Left ventricle myocardium inferior (tissue), 1 donor: ENCODE data around the gene TBC1D22A. TPM values are rescaled to one million over a fixed set of nuclear protein-coding genes. Genes with fewer than 3 reads are reported as not detected.

Experiments used
- DNase-seq: peaks from one replicate; pipeline ENCODE4 v3.0.0-alpha.2; 2020
- H3K27ac ChIP-seq: fragments of 200-600 bp; replicated peaks from 2 replicates; pipeline ENCODE4 v1.8.0; 2021
- H3K27me3 ChIP-seq: fragments of 200-600 bp; 2 replicates; pipeline ENCODE4 v1.8.0; 2021; ENCODE audit warnings: low read depth
- H3K36me3 ChIP-seq: fragments of 200-600 bp; 2 replicates; pipeline ENCODE4 v1.8.0; 2021
- H3K4me1 ChIP-seq: fragments of 200-600 bp; 2 replicates; pipeline ENCODE4 v1.8.0; 2021
- H3K4me3 ChIP-seq: fragments of 200-600 bp; 2 replicates; pipeline ENCODE4 v1.8.0; 2021; ENCODE audit warnings: mild to moderate bottlenecking, moderate library complexity
- H3K9me3 ChIP-seq: fragments of 200-600 bp; replicated peaks from 2 replicates; pipeline ENCODE4 v1.8.0; 2021
- CTCF ChIP-seq: fragments of 200-600 bp; IDR thresholded peaks from 2 replicates; pipeline ENCODE4 v1.8.0; 2021; ENCODE audit warnings: antibody characterized with exemption, mild to moderate bottlenecking, borderline replicate concordance
- intact Hi-C: fragments of 100-400 bp; cut with micrococcal nuclease; formaldehyde crosslinking; loops from one replicate; pipeline ENCODE4 v1.11.0; 2022
- total RNA-seq: library from RNA; stranded (reverse); fragmentation: NEBNext Ultra II Directional; extraction: Animal tissue kit (Norgen Biotek cat#: 25700); gene quantifications from one replicate; pipeline ENCODE4 v1.2.1, GENCODE V29; 2021
- donor health status: DM: no; HTN: yes; CAD: no; lungs with severe emphysema.

Gene TBC1D22A
- total RNA-seq, 1 donor from 2014 or later, result 16.2 TPM

DNA sequence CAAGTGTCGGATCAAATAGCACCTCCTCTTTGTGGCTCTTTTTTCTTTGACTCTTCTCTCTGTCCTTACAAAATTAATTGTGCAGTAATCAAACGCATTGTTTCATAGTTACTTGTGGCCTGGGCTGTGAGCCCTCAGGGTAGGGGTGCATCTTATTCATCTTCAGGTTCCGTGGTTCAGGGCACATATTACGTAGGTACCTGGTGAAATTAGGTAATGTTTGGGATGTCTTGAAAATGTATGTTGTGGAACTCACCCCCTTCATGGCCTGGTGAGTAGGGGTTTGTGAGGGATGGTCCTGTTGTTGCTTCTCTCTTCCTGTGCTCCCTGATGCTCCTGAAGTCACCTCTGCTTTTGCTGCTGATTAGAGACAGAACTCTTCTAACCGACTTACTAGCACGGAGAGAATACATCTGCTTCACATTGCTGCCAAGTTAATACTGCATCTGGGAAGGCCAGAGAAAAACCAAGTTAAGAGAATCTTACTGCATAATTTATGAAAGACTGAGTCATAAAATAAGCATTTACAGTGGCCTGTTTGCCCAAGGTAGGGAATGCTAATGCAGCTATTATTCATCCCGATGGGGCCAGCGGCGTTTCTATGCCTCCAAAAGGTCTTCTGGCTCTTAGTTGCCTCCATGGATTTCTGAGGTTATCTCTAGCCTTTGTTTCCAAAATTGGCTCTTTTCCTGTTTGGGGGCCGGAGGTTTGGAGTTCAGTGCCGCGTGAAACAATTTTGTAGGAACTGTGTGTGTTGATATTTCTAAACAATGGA is 66.9 kb downstream of the TBC1D22A start:
- H3K36me3 ChIP-seq, result no peaks in the 10 kb centered on the region
- no peak overlapping the region for H3K27ac ChIP-seq
- peaks cover 2% of the 10 kb centered on the region for H3K9me3 ChIP-seq
- peaks cover 33% of the 10 kb centered on the region for H3K4me1 ChIP-seq
- no peak for DNase-seq
- TF ChIP-seq CTCF, result no peak
- H3K27me3 ChIP-seq, result no peaks in the 10 kb centered on the region
- no peak overlapping the region for H3K4me3 ChIP-seq
- intact Hi-C loops, result no loop called here

DNA sequence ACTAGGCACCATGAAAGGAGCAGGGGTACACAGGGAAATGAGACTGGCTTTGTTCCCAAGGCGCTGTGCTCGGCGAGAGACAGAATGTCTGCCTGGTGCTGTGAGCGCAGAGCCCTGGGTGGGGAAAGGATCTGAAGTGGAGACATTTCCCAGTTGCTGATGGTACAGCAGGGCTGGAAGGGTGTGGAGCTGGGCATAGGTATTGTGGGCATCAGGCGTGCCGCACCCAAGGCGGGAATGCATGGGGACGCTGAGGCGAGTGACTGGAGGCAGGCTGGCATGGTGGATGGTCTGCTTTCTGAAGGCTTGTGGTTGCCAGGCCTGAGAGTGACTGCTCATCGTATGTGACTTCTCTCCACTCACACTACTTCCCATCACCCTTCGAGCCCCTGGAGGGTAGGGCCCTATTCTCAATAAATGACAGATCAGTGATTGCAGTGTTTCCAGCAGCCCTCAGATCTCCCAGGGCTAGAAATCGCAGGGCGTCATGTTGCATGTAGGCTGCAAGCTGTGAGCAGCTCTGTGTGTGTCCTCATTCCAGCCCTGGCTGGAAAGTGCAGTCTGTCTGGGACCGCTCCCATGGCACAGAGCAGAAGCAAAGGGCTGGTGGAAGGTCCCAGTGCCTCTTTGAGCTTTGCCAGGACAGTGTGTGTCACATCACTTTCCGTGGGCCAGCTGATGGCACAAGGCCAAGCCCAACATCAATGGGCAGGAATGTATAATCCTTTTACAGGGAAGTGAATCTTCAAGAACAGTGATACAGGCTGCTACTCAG is 67.7 kb downstream of the TBC1D22A start:
- Histone ChIP-seq H3K36me3 (peaks cover 2% of the 10 kb centered on the region), H3K27me3 (no peaks in the 10 kb centered on the region), H3K27ac (no peak overlapping the region), H3K4me1 (peaks cover 33% of the 10 kb centered on the region), H3K9me3 (peaks cover 8% of the 10 kb centered on the region), H3K4me3 (no peak overlapping the region)
- no peak for TF ChIP-seq CTCF
- DNase-seq, result peak; percentile 59
- intact Hi-C loops, result no loop called here

DNA sequence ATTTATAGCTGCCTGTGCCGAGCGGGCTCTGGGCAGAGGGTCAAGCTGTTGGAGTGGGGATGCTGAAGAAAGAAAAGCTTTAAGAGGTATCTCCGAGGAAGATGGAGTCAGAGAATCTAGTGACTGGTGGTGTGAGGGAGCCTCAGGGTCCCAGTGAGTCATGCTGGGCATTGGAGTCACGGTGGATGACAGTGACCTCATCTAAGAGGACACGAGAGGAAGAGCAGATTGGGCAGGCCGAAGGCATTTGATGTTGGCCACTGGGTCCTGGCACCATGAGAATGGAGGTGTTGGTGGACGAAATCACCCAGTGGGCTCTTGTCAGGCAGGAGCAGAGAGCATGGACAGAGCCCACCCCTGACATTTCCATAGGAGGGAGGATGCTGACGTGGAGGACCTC is 68.4 kb downstream of the TBC1D22A start:
- no peak for TF ChIP-seq CTCF
- no peak for DNase-seq
- Histone ChIP-seq H3K27ac (no peak overlapping the region), H3K4me1 (peaks cover 33% of the 10 kb centered on the region), H3K4me3 (no peak overlapping the region), H3K27me3 (no peaks in the 10 kb centered on the region), H3K9me3 (peaks cover 15% of the 10 kb centered on the region), H3K36me3 (peaks cover 10% of the 10 kb centered on the region)
- intact Hi-C loops, result no loop called here

DNA sequence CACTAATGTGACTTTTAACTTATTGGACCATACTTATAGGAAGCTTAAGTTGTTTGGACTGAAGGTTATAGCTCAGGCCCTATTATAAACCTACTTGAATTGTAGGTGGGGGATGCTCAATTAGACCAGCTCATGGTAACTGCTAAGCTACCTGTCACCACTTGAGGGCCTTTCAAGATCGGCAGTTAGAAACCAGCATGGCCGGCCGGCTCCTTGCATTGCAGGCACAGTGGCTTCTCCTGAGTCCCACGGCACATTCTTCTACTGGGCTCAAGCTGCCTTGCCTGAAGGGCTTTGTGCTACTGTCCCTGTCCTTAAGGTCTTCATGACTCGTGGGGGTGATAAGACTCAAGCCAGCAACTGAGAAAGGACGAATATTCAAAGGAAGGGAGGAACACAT is 70.8 kb downstream of the TBC1D22A start:
- no peak overlapping the region for H3K27ac ChIP-seq
- intact Hi-C loops, result no loop called here
- peaks cover 28% of the 10 kb centered on the region for H3K4me1 ChIP-seq
- H3K36me3 ChIP-seq, result peaks cover 13% of the 10 kb centered on the region
- peaks cover 22% of the 10 kb centered on the region for H3K9me3 ChIP-seq
- no peak overlapping the region for H3K4me3 ChIP-seq
- DNase-seq, result no peak
- no peaks in the 10 kb centered on the region for H3K27me3 ChIP-seq
- TF ChIP-seq CTCF, result peak; percentile 52

DNA sequence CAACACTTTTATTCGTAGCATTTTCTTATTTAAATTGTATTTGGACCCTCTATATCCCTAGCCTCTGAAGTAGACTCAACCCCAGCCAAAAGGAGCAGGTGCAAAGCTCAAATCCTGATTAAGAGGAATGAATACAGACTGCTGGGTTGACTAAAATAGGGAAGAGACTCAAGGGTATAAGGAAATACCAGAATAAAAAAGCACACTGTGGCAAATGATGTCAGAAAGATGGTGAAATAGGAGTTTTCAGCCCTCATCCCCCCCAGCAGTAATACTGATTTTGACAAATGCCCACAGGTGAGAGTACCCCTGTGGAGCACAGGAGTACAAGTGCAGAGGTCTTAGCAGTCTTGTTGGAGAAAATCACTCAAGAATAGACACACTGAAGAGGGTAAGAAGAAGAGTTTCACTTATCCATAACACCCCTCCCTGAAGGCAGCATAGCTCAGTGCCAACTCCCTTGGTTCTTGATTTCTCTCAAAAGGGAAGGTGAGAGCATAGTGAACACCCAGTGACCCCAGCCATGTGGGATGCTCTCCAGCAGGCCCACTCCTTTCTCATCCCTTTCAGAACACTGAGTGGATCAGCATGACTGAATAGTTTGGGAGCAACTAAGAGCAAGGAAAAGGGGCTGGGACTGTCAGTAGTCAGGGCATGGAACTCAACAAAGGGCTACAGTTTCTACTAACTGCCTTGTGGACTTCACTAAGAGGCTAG is 71.7 kb downstream of the TBC1D22A start:
- H3K4me3 ChIP-seq, result no peak overlapping the region
- H3K4me1 ChIP-seq, result peaks cover 18% of the 10 kb centered on the region
- intact Hi-C loops, result no loop called here
- H3K36me3 ChIP-seq, result peaks cover 13% of the 10 kb centered on the region
- TF ChIP-seq CTCF, result no peak
- no peaks in the 10 kb centered on the region for H3K27me3 ChIP-seq
- H3K9me3 ChIP-seq, result peaks cover 22% of the 10 kb centered on the region
- H3K27ac ChIP-seq, result no peak overlapping the region
- DNase-seq, result no peak
